Fibroblast of lung (primary cell): ENCODE data around the gene POLD3. TPM values are rescaled to one million over a fixed set of nuclear protein-coding genes. Genes with fewer than 3 reads are reported as not detected.

Experiments used
- DNase-seq, 2 donors: peaks; one replicate each; pipeline versions ENCODE4 v3.0.0 to v3.0.0-alpha.2; 2010; ENCODE audit warnings: low read depth in 2 of 2
- H2AFZ ChIP-seq: 2 replicates; pipeline ENCODE4 v1.5.1; 2012; ENCODE audit warnings: low read length, control low read depth, inconsistent platforms
- H3K27ac ChIP-seq: 2 replicates; pipeline ENCODE4 v1.5.1; 2011; ENCODE audit warnings: low read length, control low read depth; ENCODE audit not compliant: insufficient read depth
- H3K27me3 ChIP-seq: 2 replicates; pipeline ENCODE4 v1.5.1; 2011; ENCODE audit warnings: mild to moderate bottlenecking, low read length; ENCODE audit not compliant: control insufficient read depth, insufficient read depth
- H3K36me3 ChIP-seq: 2 replicates; pipeline ENCODE4 v1.5.1; 2011; ENCODE audit warnings: low read length; ENCODE audit not compliant: control insufficient read depth, insufficient read depth
- H3K4me1 ChIP-seq: 2 replicates; pipeline ENCODE4 v1.5.1; 2011; ENCODE audit warnings: low read length; ENCODE audit not compliant: control insufficient read depth, insufficient read depth; ENCODE audit errors: extremely low read depth
- H3K4me2 ChIP-seq: 2 replicates; pipeline ENCODE4 v1.5.1; 2011; ENCODE audit warnings: low read length, control low read depth; ENCODE audit not compliant: insufficient read depth; ENCODE audit errors: extremely low read depth
- H3K4me3 ChIP-seq, 4 experiments: fragments of 200-600 bp in 1 of 4; sonication (generic) in 1 of 4; replicated peaks in 1 of 4; 2 replicates each; pipeline ENCODE4 v1.5.1; 2011 to 2016; ENCODE audit warnings: low read length in 4 of 4, low read depth in 3 of 4, mild to moderate bottlenecking in 3 of 4, control low read depth in 2 of 4, inconsistent platforms in 1 of 4, mixed read lengths in 1 of 4; ENCODE audit not compliant: insufficient read depth in 1 of 4; ENCODE audit errors: control extremely low read depth in 1 of 4
- H3K79me2 ChIP-seq: 2 replicates; pipeline ENCODE4 v1.5.1; 2012; ENCODE audit warnings: mild to moderate bottlenecking, low read length, inconsistent platforms; ENCODE audit not compliant: control insufficient read depth, insufficient read depth
- H3K9ac ChIP-seq: 2 replicates; pipeline ENCODE4 v1.5.1; 2011; ENCODE audit warnings: mild to moderate bottlenecking, low read length, control low read depth; ENCODE audit not compliant: insufficient read depth
- H3K9me3 ChIP-seq: 2 replicates; pipeline ENCODE4 v1.5.1; 2012; ENCODE audit warnings: low read depth, low read length; ENCODE audit not compliant: control insufficient read depth, insufficient read depth
- H4K20me1 ChIP-seq: 2 replicates; pipeline ENCODE4 v1.5.1; 2011; ENCODE audit warnings: low read length; ENCODE audit not compliant: control insufficient read depth, insufficient read depth; ENCODE audit errors: extremely low read depth
- CTCF ChIP-seq, 2 donors: IDR thresholded peaks in 1 of 2; conservative IDR thresholded peaks in 1 of 2; 1 replicate in 1 of 2; 2 replicates in 1 of 2; pipeline ENCODE4 v1.5.1; 2011 to 2012; ENCODE audit warnings: low read length in 2 of 2, control low read depth in 1 of 2, inconsistent platforms in 1 of 2, low read depth in 1 of 2, mild to moderate bottlenecking in 1 of 2
- EZH2 ChIP-seq: IDR thresholded peaks from 2 replicates; pipeline ENCODE4 v1.5.1; 2012; ENCODE audit warnings: low read length, control low read depth, mild to moderate bottlenecking; ENCODE audit errors: missing control alignments
- polyA plus RNA-seq, 2 donors: library from polyadenylated mRNA; depleted of rRNA in 1 of 2; stranded (reverse) in 1 of 2; unstranded in 1 of 2; fragments of >200 nt; gene quantifications; 2 replicates each; pipeline ENCODE4 v1.2.1, GENCODE V29; 2011 to 2012; ENCODE audit warnings: missing spikeins in 1 of 2
- total RNA-seq: library from RNA; depleted of rRNA; stranded (reverse); fragments of >200 nt; gene quantifications from 2 replicates; pipeline ENCODE4 v1.2.1, GENCODE V29; 2014

Gene POLD3
- total and polyA plus RNA-seq, 2 donors (not counting 1 experiment from before 2014, with no cell fraction given) = 9.1 to 13.7 TPM

- no peaks in the 10 kb centered on the region for H3K9me3 ChIP-seq
- H2AFZ ChIP-seq = no peak overlapping the region
- no peak overlapping the region for H3K4me3 ChIP-seq
- TF ChIP-seq CTCF (conservative IDR thresholded peaks at IDR 0.05 in 1 of 2, IDR thresholded peaks at IDR 0.05 in 1 of 2; ENCODE audit: low read depth in 1 of 2, low read length in 2 of 2) (no peak), EZH2 (no peak)
- H3K4me1 ChIP-seq = peaks cover 5% of the 10 kb centered on the region
- no peak overlapping the region for H3K4me2 ChIP-seq
- no peaks in the 10 kb centered on the region for H3K36me3 ChIP-seq
- H3K27me3 ChIP-seq = no peaks in the 10 kb centered on the region
- no peak overlapping the region for H3K27ac ChIP-seq
- no peaks in the 10 kb centered on the region for H4K20me1 ChIP-seq
- no peaks in the 10 kb centered on the region for H3K79me2 ChIP-seq
- no peak for DNase-seq
- H3K9ac ChIP-seq = no peak overlapping the region
Measured at GRCh38 chr11:74681686-74682651, 89.6 kb downstream of the POLD3 start.

GRCh38 chr11:74682731-74683278 is 90.4 kb downstream of the POLD3 start:
- Histone ChIP-seq H3K4me2 (no peak overlapping the region), H3K36me3 (no peaks in the 10 kb centered on the region), H3K79me2 (no peaks in the 10 kb centered on the region), H3K9me3 (no peaks in the 10 kb centered on the region), H3K4me3 (peak overlapping the region in 1 of 4 experiments; percentile 10), H3K4me1 (peaks cover 5% of the 10 kb centered on the region), H2AFZ (no peak overlapping the region), H3K27ac (no peak overlapping the region), H3K9ac (no peak overlapping the region), H3K27me3 (no peaks in the 10 kb centered on the region), H4K20me1 (no peaks in the 10 kb centered on the region)
- DNase-seq = no peak
- TF ChIP-seq EZH2 = no peak
- TF ChIP-seq CTCF (conservative IDR thresholded peaks at IDR 0.05 in 1 of 2, IDR thresholded peaks at IDR 0.05 in 1 of 2; ENCODE audit: low read depth in 1 of 2, low read length in 2 of 2) = no peak

DNA sequence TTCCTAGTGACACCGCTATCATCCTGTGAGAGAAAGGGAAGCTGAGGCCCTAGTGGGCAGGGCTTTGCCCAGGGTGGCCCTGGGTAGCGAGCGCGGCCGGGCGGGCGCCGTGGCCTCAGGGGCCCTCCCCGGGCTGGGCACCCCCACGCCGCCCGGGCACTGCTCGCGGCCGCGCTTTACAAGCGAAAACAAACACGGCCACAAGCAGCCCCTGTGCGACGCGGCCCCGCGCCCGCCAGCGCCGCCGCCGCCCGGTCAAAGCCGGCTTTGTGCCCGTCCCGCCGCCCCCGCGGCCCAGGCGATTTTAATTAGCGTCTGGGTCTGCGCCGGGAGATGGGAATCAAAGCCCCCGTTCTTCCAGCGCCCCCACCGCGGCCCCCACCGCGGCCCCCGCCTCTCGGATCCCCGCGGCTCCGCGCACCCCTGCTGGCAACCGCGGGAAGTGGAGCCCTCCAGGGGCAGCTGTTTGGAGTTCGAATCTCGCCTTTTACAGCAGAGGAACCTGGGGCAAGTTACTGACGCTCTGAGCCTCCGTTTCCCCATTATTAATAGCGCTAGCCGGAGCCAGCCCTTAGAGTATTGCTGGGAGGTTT is 91.0 kb downstream of the POLD3 start:
- H4K20me1 ChIP-seq = no peaks in the 10 kb centered on the region
- no peaks in the 10 kb centered on the region for H3K27me3 ChIP-seq
- H3K79me2 ChIP-seq = no peaks in the 10 kb centered on the region
- no peak overlapping the region for H2AFZ ChIP-seq
- no peak for TF ChIP-seq EZH2
- peak; percentile 44 to 49 for TF ChIP-seq CTCF (conservative IDR thresholded peaks at IDR 0.05 in 1 of 2, IDR thresholded peaks at IDR 0.05 in 1 of 2; ENCODE audit: low read depth in 1 of 2, low read length in 2 of 2)
- peak overlapping the region; percentile 51 for H3K4me2 ChIP-seq
- H3K27ac ChIP-seq = no peak overlapping the region
- H3K36me3 ChIP-seq = no peaks in the 10 kb centered on the region
- H3K9me3 ChIP-seq = no peaks in the 10 kb centered on the region
- H3K9ac ChIP-seq = peak overlapping the region; percentile 33
- peak overlapping the region in 2 of 4 experiments; percentile 9 to 48 for H3K4me3 ChIP-seq
- DNase-seq = no peak
- H3K4me1 ChIP-seq = peaks cover 5% of the 10 kb centered on the region
